G401.6 (cell line): ENCODE results near the gene MAP2K5.

Source experiments
- FAIRE-seq: peaks from 2 replicates; lab custom pipeline; 2012; peaks lifted over from hg19 to GRCh38; lab: Jason Lieb, UNC

The MAP2K5 gene

DNA sequence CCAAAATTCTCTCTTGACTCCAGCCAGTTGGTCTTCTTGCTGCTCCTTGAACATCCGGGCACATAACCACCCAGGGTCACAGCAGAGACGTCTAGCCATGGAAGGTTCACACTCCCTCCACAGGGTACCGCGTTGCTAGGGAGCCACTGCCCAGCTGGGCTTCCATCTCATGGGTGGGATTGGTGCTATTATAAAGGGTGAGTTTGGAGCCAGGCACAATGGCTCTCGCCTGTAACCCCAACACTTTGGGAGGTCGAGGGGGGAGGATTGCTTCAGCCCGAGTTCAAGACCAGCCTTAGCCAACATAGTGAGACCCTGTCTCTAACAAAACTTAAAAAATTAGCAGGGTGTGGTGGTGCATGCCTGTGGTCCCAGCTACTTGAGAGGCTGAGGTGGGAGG, 265.3 kb downstream of the MAP2K5 start:
- FAIRE-seq = no peak

DNA sequence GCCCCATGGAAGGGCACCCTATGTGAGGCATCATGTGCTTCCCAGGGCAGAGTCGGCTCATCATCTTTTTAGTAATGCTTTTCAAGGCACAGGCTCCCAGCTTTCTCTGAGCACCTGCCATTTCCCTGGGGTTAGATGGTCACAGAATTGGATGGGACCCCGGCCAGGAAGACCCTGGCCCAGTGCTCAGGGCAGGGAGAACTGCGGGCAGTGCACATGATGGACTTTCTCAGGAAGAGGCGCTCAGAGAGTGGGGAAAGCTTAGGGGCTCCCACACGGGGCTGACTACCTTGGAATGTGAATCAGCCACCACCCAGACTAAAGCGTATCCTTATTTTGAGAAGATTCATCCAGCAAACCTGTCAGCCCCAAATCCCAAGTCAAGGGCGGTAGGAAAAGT, 266.3 kb downstream of the MAP2K5 start:
- no peak for FAIRE-seq

DNA sequence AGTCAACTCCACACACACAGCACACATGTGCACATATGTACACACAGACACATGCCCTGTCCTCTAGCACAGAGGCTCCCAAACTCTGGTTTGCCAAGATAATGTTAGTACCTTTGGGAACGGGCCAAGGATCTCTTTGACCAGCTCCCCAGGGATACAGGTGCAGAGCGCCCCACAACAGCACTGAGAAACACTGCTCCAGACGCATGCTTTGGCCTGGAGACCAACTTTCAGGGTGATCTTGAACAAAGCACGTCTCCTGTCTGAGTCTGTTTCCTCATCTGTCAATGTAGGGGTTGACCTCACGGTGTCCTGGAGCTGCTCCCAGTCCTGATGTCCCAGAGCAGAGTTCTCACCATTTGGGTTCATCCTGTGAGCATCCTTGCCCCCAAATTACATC, 266.9 kb downstream of the MAP2K5 start:
- no peak for FAIRE-seq

DNA sequence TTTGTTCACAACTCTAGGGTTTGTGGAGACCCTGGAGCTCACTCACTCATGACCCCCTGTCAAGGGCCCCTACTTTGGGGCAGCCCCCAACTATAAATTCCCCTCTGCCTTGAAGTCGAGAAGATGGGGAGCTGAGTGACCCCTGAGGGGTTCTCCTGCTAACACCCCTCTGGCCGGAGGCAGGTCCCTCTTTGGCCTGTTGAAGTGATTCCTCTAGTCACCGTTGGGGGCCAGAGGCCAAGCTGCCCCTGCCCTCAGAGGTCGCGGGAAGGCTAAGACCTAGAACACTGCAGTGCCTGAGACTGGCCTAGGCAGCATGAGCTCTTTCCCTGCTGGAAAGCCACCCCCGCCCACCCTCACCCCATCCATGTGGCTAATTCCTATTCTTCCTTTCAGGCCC, 267.4 kb downstream of the MAP2K5 start:
- no peak for FAIRE-seq

DNA sequence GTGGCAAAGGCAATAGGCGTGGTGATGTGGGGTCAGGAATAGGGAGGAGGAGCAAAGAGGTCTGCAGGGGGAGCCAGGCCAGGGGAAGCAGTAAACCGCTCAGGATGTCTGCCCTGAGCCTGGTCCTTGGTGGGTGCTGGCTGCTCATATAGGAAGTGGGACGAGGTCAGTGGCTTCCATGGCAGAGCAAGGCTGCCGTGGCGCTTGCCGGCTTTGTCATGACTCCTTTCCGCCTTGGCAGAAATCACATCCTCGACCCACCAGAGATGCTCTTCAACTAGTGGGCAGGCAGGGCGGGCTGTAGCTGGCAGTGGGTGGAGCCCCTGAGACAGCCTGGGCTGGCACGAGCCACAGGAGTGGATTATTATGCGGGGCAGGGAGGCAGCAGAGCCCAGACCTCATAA, 269.7 kb downstream of the MAP2K5 start:
- no peak for FAIRE-seq

DNA sequence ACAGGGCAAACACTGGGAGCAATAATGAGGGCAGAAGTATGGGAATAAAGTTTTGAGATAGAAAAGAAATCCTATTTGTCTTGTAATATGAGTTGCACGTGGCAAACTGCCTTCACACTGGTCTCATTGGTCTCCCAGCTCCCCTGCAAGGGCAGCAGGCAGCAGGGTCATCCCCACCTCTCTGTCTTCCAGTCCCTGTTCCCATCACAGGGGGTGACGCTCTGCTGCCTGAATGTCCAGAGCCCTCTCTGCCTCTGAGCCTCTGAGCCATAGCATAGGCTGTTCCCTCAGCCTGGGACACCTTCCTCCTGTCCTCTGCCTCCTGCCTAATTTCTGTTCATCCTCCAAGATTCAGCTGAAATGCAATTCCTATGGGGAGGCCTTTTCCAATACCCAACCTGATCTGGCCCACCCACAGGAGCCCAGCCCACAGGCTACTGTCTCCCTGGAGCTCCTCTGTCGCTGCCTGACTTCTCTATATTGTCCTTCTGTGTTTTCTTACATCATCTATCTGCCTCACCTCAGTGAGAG, 270.7 kb downstream of the MAP2K5 start:
- no peak for FAIRE-seq

DNA sequence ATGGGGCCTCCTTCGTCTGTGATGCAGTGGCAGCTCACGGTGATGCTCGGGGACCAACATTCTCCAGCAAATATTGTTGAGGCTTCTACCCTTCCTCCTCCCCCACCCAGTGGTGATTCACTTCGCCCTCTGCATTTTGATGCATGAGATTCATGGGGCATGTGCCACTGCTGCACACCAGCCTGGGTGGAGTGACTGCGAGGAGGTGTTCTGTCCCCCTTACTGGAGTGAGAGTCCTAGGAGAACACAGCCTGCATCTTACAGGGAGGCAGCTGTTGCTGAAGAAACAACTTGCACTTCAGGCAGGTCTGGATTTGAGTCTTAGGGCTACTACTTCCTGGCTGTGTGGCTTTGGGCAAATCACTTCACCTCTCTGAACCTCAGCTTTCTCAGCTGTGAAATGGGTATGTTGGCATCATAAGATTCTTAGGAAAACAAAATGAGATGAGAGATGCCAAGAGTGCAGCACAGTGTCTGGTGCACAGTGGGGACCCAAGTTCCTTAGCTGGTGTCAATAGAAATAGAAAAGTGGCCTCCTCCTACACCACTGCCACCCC, 272.6 kb downstream of the MAP2K5 start:
- FAIRE-seq = no peak

DNA sequence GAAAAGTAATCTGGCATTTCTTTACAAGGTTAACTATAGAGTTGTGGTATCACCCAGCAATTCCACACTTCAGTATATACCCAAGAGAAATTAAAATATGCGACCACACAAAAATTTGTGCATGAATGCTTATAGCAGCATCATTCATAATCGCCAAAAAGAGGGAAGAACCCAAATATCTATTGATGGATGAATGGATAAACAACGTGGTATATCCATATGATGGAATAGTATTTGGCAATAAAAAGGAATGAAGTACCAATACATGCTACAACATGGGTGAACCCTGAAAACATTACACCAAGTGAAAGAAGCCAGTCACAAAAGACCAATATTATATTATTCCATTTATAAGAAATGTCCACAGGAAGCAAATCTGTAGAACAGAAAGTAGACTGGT, 274.2 kb downstream of the MAP2K5 start:
- FAIRE-seq = no peak

DNA sequence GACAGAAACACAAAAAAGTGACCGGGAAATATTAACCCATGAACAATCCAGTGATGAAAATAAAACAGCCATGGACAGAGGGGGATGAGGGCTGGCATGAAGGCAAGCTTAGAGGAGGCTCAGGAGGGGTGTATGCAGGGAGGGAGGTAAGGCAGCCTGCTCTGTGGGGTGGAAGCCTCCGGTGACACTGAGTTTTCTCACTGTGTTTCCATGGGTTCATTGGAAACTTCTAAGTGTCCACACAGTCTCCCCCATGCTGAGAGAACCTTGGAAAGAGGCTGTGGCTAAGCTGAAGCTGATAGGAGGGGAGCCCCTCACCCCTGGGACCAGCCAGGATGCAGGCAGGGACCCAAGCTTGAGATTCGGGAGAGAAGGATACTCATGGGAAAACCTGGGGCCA, 276.0 kb downstream of the MAP2K5 start:
- no peak for FAIRE-seq

DNA sequence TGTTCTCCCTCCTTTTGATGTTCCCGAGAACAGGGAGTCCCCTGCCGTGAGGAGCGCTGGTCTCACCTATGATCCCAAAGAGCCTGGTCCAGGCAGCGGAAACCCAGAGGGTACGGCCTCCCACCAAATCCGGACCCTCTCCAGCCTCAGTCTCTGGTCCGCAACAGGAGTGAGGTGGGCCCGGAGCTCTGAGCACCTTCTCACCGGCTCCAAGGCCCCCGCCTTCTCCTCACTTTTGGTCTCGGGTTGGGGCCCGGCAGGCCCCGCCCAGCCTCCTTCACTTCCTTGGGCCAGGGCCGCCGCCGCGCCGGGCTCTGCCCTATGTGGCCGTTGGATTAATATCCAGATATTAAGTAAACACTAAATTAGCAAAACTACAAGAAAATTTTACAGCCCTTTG, 277.1 kb downstream of the MAP2K5 start:
- FAIRE-seq = no peak

DNA sequence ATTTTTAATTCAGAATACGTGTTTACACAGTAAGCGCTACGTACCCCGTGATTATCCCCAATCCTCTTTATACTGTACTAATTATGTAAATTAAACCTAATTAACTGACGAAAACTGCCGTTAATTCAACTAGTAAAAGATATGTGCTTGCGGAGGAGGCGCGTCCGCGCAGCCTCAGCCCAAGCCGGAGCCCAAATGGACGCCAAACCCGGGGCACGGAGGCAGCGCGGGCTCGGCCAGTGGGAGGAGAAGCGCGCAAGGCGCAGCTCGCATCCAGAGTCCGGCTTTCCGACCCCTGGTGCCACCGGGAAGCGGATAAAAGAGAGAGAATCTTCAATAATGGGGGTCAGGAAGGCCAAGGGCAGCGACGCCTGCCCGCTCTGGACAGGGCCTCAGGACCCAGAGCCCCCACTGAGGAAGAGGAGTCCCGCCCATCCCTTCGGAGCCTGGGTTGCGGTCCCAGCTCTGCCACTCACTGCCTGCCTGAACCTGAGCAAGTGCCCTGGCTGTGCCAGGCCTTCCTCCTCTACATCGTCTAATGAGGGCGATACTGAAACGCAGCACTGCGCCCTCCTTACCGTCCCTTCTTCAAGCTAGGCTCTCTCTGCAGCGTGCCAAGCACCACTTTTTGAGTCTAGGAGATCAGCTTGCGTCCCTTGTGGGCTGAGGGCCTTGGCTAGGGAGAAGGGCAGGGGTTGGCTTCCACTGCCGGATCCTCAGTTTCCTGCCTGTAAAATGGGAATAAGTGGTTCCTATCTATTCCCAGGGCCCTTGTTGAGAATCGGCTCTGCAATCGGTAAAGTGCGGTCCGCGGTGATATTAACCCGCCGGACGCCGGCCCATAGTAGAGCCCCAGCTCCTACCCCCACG, 277.9 kb downstream of the MAP2K5 start:
- no peak for FAIRE-seq

DNA sequence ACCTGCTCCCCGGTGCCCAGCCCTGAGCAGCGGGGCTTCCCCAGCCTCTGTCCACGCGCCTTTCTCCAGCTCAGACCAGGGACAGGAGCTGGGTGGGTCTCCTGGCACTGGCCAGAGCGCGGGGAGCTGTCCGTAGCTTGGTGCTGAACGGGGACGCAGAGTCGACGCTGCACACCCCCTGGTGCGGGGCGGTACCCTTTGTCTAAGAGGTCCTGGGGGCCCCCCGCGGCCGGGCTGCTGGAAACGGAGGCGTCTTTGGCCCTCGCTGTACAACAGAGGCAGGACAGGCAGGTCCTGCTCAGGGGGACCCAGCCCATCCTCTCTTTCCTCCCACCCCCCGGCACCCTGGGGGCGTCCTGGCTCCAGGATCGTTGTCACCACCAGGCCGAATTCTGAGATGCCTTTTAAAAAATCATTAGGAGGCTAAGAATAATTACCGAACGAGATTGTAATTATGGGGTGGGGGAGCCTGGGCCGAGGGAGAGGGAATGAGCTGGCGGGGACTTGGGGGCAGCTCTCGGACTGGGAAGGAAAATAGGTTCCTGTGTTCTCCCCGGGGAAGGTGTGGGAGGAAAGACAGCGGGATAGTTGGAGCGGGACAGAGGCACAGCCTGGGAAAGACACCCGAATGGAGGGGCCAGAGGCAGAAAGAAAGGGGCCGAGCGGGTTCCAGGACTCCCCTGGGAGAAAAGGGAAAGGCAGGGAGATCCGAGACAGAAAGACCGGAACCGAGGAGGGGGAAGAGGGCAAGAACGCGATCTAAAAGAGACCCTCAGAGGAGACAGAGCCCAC, 278.7 kb downstream of the MAP2K5 start:
- FAIRE-seq = no peak

DNA sequence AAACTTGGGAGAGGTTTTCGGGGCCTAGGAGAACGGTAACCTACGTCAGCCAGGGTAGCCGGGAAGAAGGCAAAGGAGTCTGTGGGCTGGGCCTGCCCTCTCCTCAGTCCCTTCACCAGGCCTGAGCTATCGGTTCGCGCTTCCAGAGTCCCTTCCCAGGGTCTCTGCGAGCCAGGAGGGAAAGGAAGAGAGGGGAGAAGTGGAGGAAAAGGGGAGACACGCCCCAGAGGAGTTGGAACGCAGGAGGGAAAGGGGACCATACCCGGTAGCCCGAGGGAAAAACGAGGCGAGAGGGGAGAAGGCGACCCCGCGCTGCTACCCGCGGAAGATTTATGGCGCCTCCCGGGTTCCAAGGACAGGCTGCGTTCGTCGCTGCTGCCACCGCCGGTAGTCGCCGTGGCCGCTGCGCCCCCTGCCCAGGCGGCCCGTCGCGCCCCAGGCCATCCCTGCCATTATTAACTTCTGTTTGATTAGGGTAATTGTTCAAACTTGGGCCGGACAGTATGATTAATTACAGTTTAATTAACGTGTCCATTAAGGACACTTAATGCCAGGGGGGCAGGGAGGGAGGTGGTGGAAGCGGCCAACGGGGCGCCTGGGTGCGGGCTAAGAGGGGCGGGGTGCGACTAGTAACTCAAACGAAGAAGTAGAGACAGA, 279.4 kb downstream of the MAP2K5 start:
- FAIRE-seq = no peak

DNA sequence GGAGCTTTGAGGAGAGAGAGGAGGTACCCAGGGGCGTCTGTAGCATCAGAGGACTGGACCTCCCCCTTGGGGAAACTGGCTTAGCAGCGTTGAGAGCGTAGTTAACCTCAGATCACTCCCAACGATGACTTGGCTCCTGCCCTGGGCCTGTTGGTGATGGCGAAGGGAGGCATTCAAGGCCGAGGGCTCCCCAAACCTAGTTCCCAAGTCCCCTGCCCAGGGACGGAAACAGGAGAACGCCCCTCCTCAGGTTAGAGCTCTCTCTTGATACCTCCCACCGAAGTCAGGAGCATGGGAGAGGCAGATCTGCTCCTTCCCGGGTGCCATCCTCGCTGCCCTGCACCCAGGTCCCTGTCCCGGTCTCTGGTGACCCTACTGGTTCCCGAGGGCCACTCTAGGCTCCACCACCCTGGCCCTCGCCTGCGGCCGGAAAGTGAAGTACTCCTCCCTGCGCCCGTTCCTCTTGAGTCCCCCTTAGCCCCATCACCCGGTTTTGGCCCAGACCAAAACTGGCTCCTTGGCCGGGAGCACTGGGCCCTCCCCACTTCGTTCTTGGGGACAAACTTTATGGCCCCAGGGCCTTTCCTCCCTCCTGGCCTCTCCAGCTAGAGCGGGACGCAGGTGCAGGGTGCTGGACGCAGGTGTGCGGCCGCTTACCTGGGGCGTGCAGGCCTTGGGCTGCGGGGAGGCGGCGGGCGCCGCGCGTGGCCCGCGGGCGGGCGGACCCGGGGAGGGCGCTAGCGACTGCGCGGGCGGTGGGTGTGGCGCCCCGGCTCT, 280.2 kb downstream of the MAP2K5 start:
- no peak for FAIRE-seq

DNA sequence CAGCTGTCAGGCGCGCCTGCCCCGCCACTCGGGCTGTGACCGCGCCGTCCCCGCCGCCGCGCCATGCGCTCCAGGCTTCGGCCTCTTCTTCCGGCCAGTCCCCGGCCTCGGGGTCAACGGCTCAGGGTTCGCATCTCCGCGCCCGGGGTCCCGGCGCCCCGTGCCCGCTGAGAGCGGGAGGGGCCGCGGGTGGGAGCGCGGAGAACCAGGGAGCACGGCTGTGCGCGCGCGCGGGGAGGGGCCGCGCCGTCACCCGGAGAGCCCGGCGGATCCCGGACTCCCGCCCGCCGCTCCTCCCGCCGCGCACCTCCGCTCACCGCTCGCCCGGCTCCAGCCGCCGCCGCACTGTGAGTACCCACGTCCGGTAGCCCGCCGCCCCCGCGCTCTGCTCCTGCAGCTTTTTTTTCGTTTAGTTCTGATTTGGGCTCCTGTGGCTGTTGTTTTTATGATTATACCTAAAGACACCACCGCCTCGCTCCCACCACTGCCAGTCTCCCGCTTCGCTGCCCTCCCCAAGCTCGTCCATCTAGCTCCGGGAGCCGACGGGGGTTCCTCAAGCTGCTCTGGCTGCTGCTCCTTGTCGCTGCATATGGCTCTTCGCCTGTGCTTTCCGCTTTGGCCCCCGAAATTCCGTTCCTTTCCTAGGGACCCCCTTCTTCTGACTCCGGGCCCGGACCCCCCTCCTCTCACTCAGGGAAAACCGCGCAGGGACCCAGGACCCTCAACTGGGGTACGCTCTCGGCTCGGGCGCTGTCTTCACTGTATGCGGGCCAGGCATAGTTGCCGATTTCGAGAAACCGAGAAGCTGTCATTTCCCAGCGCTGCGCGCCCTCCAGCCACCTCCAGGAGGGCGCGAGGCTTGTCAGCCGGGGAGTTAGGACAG, 281.1 kb downstream of the MAP2K5 start:
- no peak for FAIRE-seq

DNA sequence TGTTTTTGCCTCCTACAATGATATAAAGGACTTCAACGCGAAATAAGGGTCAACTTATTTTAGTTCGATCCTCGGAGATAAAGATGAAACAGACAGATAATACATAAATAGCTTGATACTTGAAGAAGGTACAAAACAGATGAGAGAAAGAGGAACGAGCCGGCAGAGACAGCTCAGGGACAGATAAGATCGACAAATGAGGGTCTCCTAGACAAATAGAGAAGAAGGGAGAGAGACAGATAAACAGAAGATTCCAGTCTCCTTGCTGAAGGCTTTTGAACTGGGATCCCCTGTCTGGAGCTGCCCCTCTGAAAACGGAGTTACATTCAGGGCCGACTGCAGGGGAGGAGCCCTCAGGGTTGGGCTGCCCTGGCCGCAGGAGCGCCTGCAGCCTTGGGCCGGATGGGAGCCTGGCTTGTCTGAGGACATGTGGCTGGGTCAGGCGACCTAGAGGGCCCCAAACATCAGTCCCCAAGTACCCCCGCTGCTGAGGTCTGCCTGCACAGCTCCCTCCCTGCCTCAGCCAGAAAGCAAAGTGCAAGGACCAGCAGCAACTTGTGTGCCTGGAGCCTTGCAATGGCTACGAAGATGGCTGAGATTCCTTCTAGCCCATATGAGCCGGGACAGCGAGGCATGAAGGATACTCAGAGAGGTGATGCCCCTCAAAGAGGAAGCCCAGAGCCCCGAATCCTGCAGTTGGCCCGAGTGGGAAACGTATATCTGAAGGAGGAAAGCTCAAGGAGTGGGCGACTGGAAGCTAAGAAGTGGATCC, 281.9 kb downstream of the MAP2K5 start:
- no peak for FAIRE-seq

DNA sequence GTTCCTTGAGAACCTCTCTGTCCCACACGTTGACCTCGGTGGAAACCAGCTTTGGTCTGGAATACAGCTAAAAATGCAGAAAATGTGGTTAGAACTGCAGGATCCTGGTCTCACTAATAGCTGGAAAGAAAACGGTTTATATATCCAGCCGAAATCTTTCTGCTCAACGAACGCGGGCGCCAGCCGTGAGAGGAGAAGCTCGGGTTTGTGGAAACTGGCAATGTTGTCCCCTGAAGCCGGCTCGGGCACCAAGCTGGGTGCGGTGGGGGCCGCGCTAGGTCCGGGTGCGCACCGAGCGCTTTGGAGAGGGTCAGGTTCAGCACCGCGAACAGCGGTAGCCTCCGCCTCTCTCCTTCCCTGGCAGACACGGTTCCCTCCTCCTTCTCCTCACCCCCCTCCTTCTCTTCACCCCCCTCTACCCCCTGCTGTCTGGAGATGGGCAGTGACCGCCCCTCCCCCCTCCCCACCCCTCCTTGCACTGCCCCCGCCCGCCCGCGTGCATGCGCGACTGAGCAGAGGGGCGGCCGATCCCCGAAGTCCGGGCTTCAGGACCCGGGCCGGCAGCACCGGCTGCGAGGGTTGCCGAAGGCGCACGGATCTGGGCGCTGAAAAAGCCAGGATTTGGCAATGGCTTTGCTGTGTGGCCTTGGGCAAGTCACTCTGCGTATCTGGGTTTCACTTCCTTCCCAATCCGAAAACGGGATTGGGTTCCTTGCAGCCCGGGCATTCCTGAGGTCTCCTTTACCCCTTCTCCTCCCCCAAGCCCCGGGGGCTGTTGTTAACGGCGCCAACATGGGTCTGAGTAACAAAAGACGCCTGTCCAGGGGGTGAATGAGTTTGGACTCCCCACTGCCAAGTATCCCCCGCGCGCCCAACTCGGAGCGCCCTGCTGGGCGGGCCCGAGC, 282.7 kb downstream of the MAP2K5 start, which contains the start of gene SKOR1:
Gene SKOR1 (plus strand): TSS at position 534 of the 905 bp plus-strand sequence. CDS start 94 bp downstream, at position 628.
- no peak for FAIRE-seq

DNA sequence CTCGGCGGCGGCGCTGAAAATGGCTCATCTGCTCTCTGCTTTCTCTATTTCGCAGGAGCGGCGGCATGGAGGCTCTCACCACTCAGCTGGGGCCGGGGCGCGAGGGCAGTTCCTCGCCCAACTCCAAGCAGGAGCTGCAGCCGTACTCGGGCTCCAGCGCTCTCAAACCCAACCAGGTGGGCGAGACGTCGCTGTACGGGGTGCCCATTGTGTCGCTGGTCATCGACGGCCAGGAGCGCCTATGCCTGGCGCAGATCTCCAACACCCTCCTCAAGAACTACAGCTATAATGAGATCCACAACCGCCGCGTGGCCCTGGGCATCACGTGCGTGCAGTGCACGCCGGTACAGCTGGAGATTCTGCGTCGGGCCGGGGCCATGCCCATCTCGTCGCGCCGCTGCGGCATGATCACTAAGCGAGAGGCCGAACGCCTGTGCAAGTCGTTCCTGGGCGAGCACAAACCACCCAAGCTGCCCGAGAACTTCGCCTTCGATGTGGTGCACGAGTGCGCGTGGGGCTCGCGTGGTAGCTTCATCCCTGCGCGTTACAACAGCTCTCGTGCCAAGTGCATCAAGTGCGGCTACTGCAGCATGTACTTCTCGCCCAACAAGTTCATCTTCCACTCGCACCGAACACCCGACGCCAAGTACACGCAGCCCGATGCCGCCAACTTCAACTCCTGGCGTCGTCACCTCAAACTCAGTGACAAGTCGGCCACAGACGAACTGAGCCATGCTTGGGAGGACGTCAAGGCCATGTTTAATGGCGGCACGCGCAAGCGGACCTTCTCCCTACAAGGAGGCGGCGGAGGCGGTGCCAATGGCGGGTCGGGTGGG, 283.6 kb downstream of the MAP2K5 start:
- FAIRE-seq = no peak
